Fibroblast of lung (primary cell): Measurements from ENCODE around the gene CATSPERZ. TPM values are rescaled to one million over a fixed set of nuclear protein-coding genes. Genes with fewer than 3 reads are reported as not detected.
A peak's percentile ranks its signal among the peaks of the same experiment; 100 is the strongest.
"Not testable (repeated sequence)": the region's sequence is repeated elsewhere in the genome, so short reads cannot be mapped to it uniquely, and the experiment has no call there.

ENCODE experiments used
- DNase-seq, 2 donors: peaks; one replicate each; pipeline versions ENCODE4 v3.0.0 to v3.0.0-alpha.2; 2010; ENCODE audit warnings: low read depth in 2 of 2
- H2AFZ ChIP-seq: 2 replicates; pipeline ENCODE4 v1.5.1; 2012; ENCODE audit warnings: low read length, control low read depth, inconsistent platforms
- H3K27ac ChIP-seq: 2 replicates; pipeline ENCODE4 v1.5.1; 2011; ENCODE audit warnings: low read length, control low read depth; ENCODE audit not compliant: insufficient read depth
- H3K27me3 ChIP-seq: 2 replicates; pipeline ENCODE4 v1.5.1; 2011; ENCODE audit warnings: mild to moderate bottlenecking, low read length; ENCODE audit not compliant: control insufficient read depth, insufficient read depth
- H3K36me3 ChIP-seq: 2 replicates; pipeline ENCODE4 v1.5.1; 2011; ENCODE audit warnings: low read length; ENCODE audit not compliant: control insufficient read depth, insufficient read depth
- H3K4me1 ChIP-seq: 2 replicates; pipeline ENCODE4 v1.5.1; 2011; ENCODE audit warnings: low read length; ENCODE audit not compliant: control insufficient read depth, insufficient read depth; ENCODE audit errors: extremely low read depth
- H3K4me2 ChIP-seq: 2 replicates; pipeline ENCODE4 v1.5.1; 2011; ENCODE audit warnings: low read length, control low read depth; ENCODE audit not compliant: insufficient read depth; ENCODE audit errors: extremely low read depth
- H3K4me3 ChIP-seq, 4 experiments: fragments of 200-600 bp in 1 of 4; sonication (generic) in 1 of 4; replicated peaks in 1 of 4; 2 replicates each; pipeline ENCODE4 v1.5.1; 2011 to 2016; ENCODE audit warnings: low read length in 4 of 4, low read depth in 3 of 4, mild to moderate bottlenecking in 3 of 4, control low read depth in 2 of 4, inconsistent platforms in 1 of 4, mixed read lengths in 1 of 4; ENCODE audit not compliant: insufficient read depth in 1 of 4; ENCODE audit errors: control extremely low read depth in 1 of 4
- H3K79me2 ChIP-seq: 2 replicates; pipeline ENCODE4 v1.5.1; 2012; ENCODE audit warnings: mild to moderate bottlenecking, low read length, inconsistent platforms; ENCODE audit not compliant: control insufficient read depth, insufficient read depth
- H3K9ac ChIP-seq: 2 replicates; pipeline ENCODE4 v1.5.1; 2011; ENCODE audit warnings: mild to moderate bottlenecking, low read length, control low read depth; ENCODE audit not compliant: insufficient read depth
- H3K9me3 ChIP-seq: 2 replicates; pipeline ENCODE4 v1.5.1; 2012; ENCODE audit warnings: low read depth, low read length; ENCODE audit not compliant: control insufficient read depth, insufficient read depth
- H4K20me1 ChIP-seq: 2 replicates; pipeline ENCODE4 v1.5.1; 2011; ENCODE audit warnings: low read length; ENCODE audit not compliant: control insufficient read depth, insufficient read depth; ENCODE audit errors: extremely low read depth
- CTCF ChIP-seq, 2 donors: IDR thresholded peaks in 1 of 2; conservative IDR thresholded peaks in 1 of 2; 1 replicate in 1 of 2; 2 replicates in 1 of 2; pipeline ENCODE4 v1.5.1; 2011 to 2012; ENCODE audit warnings: low read length in 2 of 2, control low read depth in 1 of 2, inconsistent platforms in 1 of 2, low read depth in 1 of 2, mild to moderate bottlenecking in 1 of 2
- EZH2 ChIP-seq: IDR thresholded peaks from 2 replicates; pipeline ENCODE4 v1.5.1; 2012; ENCODE audit warnings: low read length, control low read depth, mild to moderate bottlenecking; ENCODE audit errors: missing control alignments
- polyA plus RNA-seq, 2 donors: library from polyadenylated mRNA; depleted of rRNA in 1 of 2; stranded (reverse) in 1 of 2; unstranded in 1 of 2; fragments of >200 nt; gene quantifications; 2 replicates each; pipeline ENCODE4 v1.2.1, GENCODE V29; 2011 to 2012; ENCODE audit warnings: missing spikeins in 1 of 2
- total RNA-seq: library from RNA; depleted of rRNA; stranded (reverse); fragments of >200 nt; gene quantifications from 2 replicates; pipeline ENCODE4 v1.2.1, GENCODE V29; 2014

CATSPERZ gene
- total and polyA plus RNA-seq, 2 donors (not counting 1 experiment from before 2014, with no cell fraction given), result 0.33 TPM; not detected in 1

GRCh38 chr11:64321533-64321932 lies 21.4 kb downstream of the CATSPERZ start:
- H3K9me3 ChIP-seq, result no peaks in the 10 kb centered on the region
- no peak overlapping the region for H3K9ac ChIP-seq

DNA sequence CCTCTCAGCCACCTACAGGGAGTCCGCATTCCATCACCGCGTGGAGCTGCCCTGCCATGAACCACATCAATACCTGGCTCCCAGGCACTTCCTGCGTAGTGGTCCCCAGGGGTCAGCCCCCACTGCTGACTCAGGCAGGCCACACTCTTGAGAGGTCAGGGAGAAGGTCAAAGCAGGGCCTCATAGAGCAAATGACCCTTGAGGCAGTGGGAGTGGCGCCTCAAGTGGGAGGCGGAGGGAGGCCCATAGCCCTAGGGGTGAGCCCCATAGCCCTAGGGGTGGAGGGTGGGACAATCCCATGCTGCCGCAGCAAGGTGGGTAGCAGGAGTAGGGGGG lies 22.7 kb downstream of the CATSPERZ start:
- H4K20me1 ChIP-seq, result no peaks in the 10 kb centered on the region
- TF ChIP-seq EZH2, result no peak
- no peak for TF ChIP-seq CTCF (conservative IDR thresholded peaks at IDR 0.05 in 1 of 2, IDR thresholded peaks at IDR 0.05 in 1 of 2; ENCODE audit: low read depth in 1 of 2, low read length in 2 of 2)
- H3K36me3 ChIP-seq, result peaks cover 5% of the 10 kb centered on the region
- no peaks in the 10 kb centered on the region for H3K9me3 ChIP-seq
- H3K4me1 ChIP-seq, result no peaks in the 10 kb centered on the region
- peaks cover 4% of the 10 kb centered on the region for H3K79me2 ChIP-seq
- no peak overlapping the region for H2AFZ ChIP-seq
- H3K27ac ChIP-seq, result no peak overlapping the region
- no peak overlapping the region for H3K9ac ChIP-seq
- DNase-seq, result no peak
- no peak overlapping the region for H3K4me2 ChIP-seq
- no peak overlapping the region for H3K4me3 ChIP-seq
- no peaks in the 10 kb centered on the region for H3K27me3 ChIP-seq

More at GRCh38 chr11:64321533-64321932, 21.4 kb downstream of the CATSPERZ start:
- H3K27me3 ChIP-seq, result no peaks in the 10 kb centered on the region
- no peak overlapping the region for H3K27ac ChIP-seq
- H3K36me3 ChIP-seq, result peaks cover 5% of the 10 kb centered on the region
- no peaks in the 10 kb centered on the region for H3K4me1 ChIP-seq
- H3K4me2 ChIP-seq, result no peak overlapping the region
- H3K79me2 ChIP-seq, result peaks cover 8% of the 10 kb centered on the region
- no peaks in the 10 kb centered on the region for H4K20me1 ChIP-seq
- no peak overlapping the region for H3K4me3 ChIP-seq
- TF ChIP-seq CTCF (conservative IDR thresholded peaks at IDR 0.05 in 1 of 2, IDR thresholded peaks at IDR 0.05 in 1 of 2; ENCODE audit: low read depth in 1 of 2, low read length in 2 of 2) (no peak), EZH2 (no peak)
- H2AFZ ChIP-seq, result no peak overlapping the region
- DNase-seq, result peak in 1 of 2 donors; percentile 76

DNA sequence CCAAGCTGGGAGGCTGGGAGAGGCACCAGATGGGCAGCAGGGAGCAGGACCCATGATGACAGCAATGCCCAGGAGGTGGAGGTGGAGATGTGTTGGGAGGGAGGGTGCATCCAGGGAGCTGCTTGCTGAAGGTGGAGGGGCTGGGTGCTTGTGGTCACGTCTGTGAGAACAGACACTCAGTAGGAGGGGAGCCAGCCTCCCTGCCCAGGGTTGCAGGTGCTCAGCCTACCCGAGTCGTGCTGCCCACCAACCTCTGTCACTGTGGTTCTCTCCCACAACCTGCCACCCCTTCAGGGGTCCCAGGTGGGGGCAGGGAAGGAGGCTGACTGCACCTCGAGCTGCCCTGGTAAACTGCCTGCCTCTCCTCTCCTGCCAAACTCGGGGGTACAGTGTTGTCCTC lies 23.2 kb downstream of the CATSPERZ start:
- no peak for DNase-seq
- TF ChIP-seq EZH2 (no peak), CTCF (conservative IDR thresholded peaks at IDR 0.05 in 1 of 2, IDR thresholded peaks at IDR 0.05 in 1 of 2; ENCODE audit: low read depth in 1 of 2, low read length in 2 of 2) (no peak)

GRCh38 chr11:64323984-64324383 lies 23.8 kb downstream of the CATSPERZ start:
- H3K4me1 ChIP-seq, H3K27ac ChIP-seq, H3K9me3 ChIP-seq, H3K36me3 ChIP-seq, DNase-seq, H3K4me2 ChIP-seq, H3K27me3 ChIP-seq, H2AFZ ChIP-seq, H4K20me1 ChIP-seq, H3K4me3 ChIP-seq, H3K79me2 ChIP-seq, H3K9ac ChIP-seq: not testable (repeated sequence)

More for the DNA sequence above, 23.2 kb downstream of the CATSPERZ start:
- Histone ChIP-seq H3K9me3 (no peaks in the 10 kb centered on the region), H3K4me2 (no peak overlapping the region), H3K27ac (no peak overlapping the region), H3K4me1 (no peaks in the 10 kb centered on the region), H4K20me1 (no peaks in the 10 kb centered on the region), H3K79me2 (peaks cover 1% of the 10 kb centered on the region), H3K9ac (no peak overlapping the region), H3K36me3 (peaks cover 5% of the 10 kb centered on the region), H3K27me3 (no peaks in the 10 kb centered on the region), H2AFZ (no peak overlapping the region), H3K4me3 (no peak overlapping the region)
